WTC11 (cell line): Measurements from ENCODE around the gene FCHO1. TPM values are rescaled to one million over a fixed set of nuclear protein-coding genes. Genes with fewer than 3 reads are reported as not detected.

ENCODE experiments used
- ATAC-seq: fragments of 200-7000 bp; cut with Tn5 transposase; 2 replicates; pipeline ENCODE4 v1.10.0; 2021; ENCODE audit warnings: mild to moderate bottlenecking, moderate library complexity
- CTCF ChIA-PET: fragments of 300-600 bp; sonication (Branson Sonifier 250); formaldehyde crosslinking; loops from one replicate; lab custom pipeline; 2021; ENCODE audit warnings: antibody characterized with exemption; lab: Charles Lee
- POLR2A ChIA-PET: fragments of 350-600 bp; sonication (Branson Sonifier 250); formaldehyde crosslinking; loops from one replicate; lab custom pipeline; 2021; ENCODE audit warnings: antibody characterized with exemption; lab: Charles Lee
- DNase-seq: peaks from one replicate; pipeline ENCODE4 v3.0.0; 2021; ENCODE audit warnings: low spot score
- H3K27ac Mint-ChIP-seq: 2 replicates; pipeline ENCODE4 v1.8.0; 2021; ENCODE audit warnings: mixed read lengths
- H3K27me3 Mint-ChIP-seq: 2 replicates; pipeline ENCODE4 v1.8.0; 2021; ENCODE audit warnings: low read depth, mild to moderate bottlenecking, moderate library complexity, mixed read lengths
- H3K36me3 Mint-ChIP-seq: 2 replicates; pipeline ENCODE4 v1.8.0; 2021; ENCODE audit warnings: mixed read lengths
- H3K4me1 Mint-ChIP-seq: 2 replicates; pipeline ENCODE4 v1.8.0; 2022; ENCODE audit warnings: mixed read lengths
- H3K4me3 Mint-ChIP-seq: 2 replicates; pipeline ENCODE4 v1.8.0; 2021; ENCODE audit warnings: mild to moderate bottlenecking, moderate library complexity, mixed read lengths
- H3K9me3 Mint-ChIP-seq: 2 replicates; pipeline ENCODE4 v1.8.0; 2021; ENCODE audit warnings: mixed read lengths
- CREB1 ChIP-seq: sonication (generic); formaldehyde crosslinking; IDR thresholded peaks from 2 replicates; pipeline ENCODE4 v1.8.0; 2023; ENCODE audit warnings: mild to moderate bottlenecking, missing genetic modification reagents
- ESRRA ChIP-seq: sonication (generic); formaldehyde crosslinking; IDR thresholded peaks from 2 replicates; pipeline ENCODE4 v1.8.1; 2022; ENCODE audit warnings: mild to moderate bottlenecking, missing genetic modification reagents, borderline replicate concordance
- FOXP1 ChIP-seq: sonication (generic); formaldehyde crosslinking; IDR thresholded peaks from 2 replicates; pipeline ENCODE4 v1.8.0; 2022; ENCODE audit warnings: missing genetic modification reagents, mild to moderate bottlenecking, moderate library complexity, borderline replicate concordance
- HMGA2 ChIP-seq: fragments of 250-450 bp; sonication (Bioruptor Pico); IDR thresholded peaks from 2 replicates; pipeline ENCODE4 v1.4.0; 2021; ENCODE audit warnings: mild to moderate bottlenecking, moderate library complexity
- JAZF1 ChIP-seq: fragments of 250-450 bp; sonication (Bioruptor Pico); IDR thresholded peaks from 2 replicates; pipeline ENCODE4 v1.9.0; 2021; ENCODE audit warnings: moderate library complexity, mild to moderate bottlenecking, inconsistent platforms
- KAT7 ChIP-seq: sonication (generic); formaldehyde crosslinking; IDR thresholded peaks from 2 replicates; pipeline ENCODE4 v1.8.1; 2023; ENCODE audit warnings: missing genetic modification reagents, mild to moderate bottlenecking, borderline replicate concordance
- NFYB ChIP-seq: sonication (generic); formaldehyde crosslinking; conservative IDR thresholded peaks from 2 replicates; pipeline ENCODE4 v1.8.0; 2022; ENCODE audit warnings: low read depth, missing genetic modification reagents
- NR3C1 ChIP-seq: sonication (generic); formaldehyde crosslinking; conservative IDR thresholded peaks from 2 replicates; pipeline ENCODE4 v1.8.1; 2023; ENCODE audit warnings: low read depth, mild to moderate bottlenecking, missing genetic modification reagents
- SOX15 ChIP-seq: fragments of 250-450 bp; sonication (Bioruptor Pico); IDR thresholded peaks from 2 replicates; pipeline ENCODE4 v1.9.0; 2021; ENCODE audit warnings: mild to moderate bottlenecking
- TP53 ChIP-seq: sonication (generic); formaldehyde crosslinking; IDR thresholded peaks from 2 replicates; pipeline ENCODE4 v1.8.1; 2023; ENCODE audit warnings: mild to moderate bottlenecking, missing genetic modification reagents
- ZNF121 ChIP-seq: sonication (generic); formaldehyde crosslinking; IDR thresholded peaks from 2 replicates; pipeline ENCODE4 v1.8.0; 2023; ENCODE audit warnings: missing genetic modification reagents
- ZNF219 ChIP-seq: sonication (generic); formaldehyde crosslinking; IDR thresholded peaks from 2 replicates; pipeline ENCODE4 v1.8.0; 2023; ENCODE audit warnings: missing genetic modification reagents, mild to moderate bottlenecking, borderline replicate concordance
- ZNF671 ChIP-seq: fragments of 250-450 bp; sonication (Bioruptor Pico); IDR thresholded peaks from 2 replicates; pipeline ENCODE4 v1.8.0; 2021; ENCODE audit warnings: mild to moderate bottlenecking
- total RNA-seq: library from RNA; stranded (reverse); gene quantifications from 3 replicates; pipeline ENCODE4 v1.2.3, GENCODE V29; 2021
- TF ChIP-seq, protein P1 (sequence below): sonication (generic); formaldehyde crosslinking; IDR thresholded peaks from 2 replicates; pipeline ENCODE4 v1.8.1; 2022; ENCODE audit warnings: mild to moderate bottlenecking, moderate library complexity, missing genetic modification reagents
- TF ChIP-seq, protein P2 (sequence below): sonication (generic); formaldehyde crosslinking; IDR thresholded peaks from 2 replicates; pipeline ENCODE4 v1.8.1; 2023; ENCODE audit warnings: mild to moderate bottlenecking, missing genetic modification reagents, moderate library complexity
- TF ChIP-seq, protein P3 (sequence below): sonication (generic); formaldehyde crosslinking; IDR thresholded peaks from 2 replicates; pipeline ENCODE4 v1.8.1; 2022; ENCODE audit warnings: mild to moderate bottlenecking, missing genetic modification reagents, moderate library complexity, borderline replicate concordance
- TF ChIP-seq, protein P4 (sequence below): sonication (generic); formaldehyde crosslinking; IDR thresholded peaks from 2 replicates; pipeline ENCODE4 v1.8.1; 2022; ENCODE audit warnings: missing genetic modification reagents, borderline replicate concordance

Gene FCHO1
- total RNA-seq, 1 experiment from 2014 or later, result 26.8 TPM

DNA sequence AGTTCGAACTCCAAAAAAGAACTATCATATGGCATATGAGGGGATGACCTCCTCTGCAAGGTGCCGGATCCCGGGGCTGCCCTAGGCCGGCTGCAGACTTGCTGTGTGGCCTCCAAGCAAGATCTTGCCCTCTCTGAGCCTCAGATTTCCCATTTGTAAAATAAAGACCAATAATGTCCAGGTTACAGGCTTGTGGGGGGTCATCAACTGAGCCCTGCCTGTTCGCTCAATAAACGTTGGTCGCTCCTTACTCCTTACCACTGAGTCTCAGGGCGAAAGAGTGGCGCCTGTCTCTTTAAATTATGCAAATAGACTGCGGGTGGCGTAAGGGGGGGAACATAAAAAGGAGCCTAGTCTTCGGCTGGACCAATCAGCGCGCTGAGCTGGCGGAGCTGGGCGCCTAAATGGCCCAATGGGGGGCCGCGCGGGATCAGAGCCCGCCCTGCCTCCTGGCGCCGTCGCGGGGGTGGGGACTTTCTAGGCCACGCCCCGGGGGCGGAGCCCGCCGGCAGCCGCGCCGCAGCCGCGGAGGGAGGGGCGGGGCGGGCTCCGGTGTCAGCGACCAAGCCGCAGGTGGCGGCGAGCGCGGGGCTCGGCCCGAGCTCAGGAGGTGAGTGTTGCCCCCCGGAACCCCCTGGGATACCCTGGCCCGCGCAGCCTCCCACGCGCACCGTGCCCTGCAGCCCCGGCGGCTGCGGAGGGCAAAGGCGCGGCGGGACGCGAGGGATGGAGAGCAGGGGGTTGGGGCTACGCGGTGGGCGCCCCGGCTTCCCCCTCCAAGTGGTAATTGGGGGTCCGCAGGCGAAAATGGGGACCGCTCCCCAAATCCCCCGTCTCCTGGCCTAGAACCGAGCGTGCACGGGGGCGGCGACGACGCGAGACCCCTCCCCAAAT lies 3.8 kb upstream of the FCHO1 start (continued):
- TF ChIP-seq ZNF219, result no peak
- TF ChIP-seq ESRRA (CRISPR knock-in tag), result no peak
- peak; percentile 92 for TF ChIP-seq NFYB
- no peak for TF ChIP-seq SOX15 (CRISPR knock-in tag)
- TF ChIP-seq, protein P1, sequence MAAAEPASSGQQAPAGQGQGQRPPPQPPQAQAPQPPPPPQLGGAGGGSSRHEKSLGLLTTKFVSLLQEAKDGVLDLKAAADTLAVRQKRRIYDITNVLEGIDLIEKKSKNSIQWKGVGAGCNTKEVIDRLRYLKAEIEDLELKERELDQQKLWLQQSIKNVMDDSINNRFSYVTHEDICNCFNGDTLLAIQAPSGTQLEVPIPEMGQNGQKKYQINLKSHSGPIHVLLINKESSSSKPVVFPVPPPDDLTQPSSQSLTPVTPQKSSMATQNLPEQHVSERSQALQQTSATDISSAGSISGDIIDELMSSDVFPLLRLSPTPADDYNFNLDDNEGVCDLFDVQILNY (CRISPR knock-in tag), result peak; percentile 35; the same call in 1 of the 2 replicates
- no peak for TF ChIP-seq TP53 (CRISPR knock-in tag)
- no peak for TF ChIP-seq ZNF121 (CRISPR knock-in tag)
- TF ChIP-seq, all 79 proteins: peak for 4

DNA sequence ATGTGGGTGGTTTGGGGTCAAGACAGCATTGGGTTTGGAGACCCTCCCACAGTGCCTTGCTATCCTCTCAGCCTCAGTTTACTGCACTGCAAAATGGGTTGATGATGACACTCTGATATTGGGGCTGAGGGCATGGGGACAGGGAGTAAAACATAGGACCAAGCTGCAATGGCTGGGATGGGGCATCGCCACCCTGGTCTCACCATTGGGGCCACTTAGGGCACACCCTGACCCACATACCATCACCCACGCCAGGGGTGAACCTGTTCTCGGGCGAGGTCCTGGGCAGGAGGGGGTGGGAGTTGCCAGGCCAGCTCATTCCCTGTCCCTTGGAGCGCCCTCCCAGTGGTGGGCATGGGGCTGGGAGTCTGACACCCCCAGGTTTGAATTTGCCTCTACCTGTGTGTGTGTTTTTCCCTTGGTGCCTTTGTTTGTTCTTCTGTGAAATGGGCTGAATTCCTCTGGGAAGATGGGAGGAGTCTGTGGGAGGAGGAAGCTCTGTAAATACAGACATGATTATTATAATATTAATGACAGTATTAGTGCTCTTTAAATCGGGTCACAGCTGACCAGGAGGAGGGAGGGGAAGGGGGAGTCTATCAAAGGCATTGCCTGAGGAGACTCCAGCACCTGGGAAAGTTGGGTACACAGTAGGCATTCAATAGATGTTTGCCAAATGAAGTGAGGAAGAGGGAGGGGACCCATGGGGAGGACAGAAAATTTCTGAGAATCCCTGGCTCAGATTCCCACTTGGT lies 2.2 kb upstream of the FCHO1 start:
- TF ChIP-seq, protein P2, sequence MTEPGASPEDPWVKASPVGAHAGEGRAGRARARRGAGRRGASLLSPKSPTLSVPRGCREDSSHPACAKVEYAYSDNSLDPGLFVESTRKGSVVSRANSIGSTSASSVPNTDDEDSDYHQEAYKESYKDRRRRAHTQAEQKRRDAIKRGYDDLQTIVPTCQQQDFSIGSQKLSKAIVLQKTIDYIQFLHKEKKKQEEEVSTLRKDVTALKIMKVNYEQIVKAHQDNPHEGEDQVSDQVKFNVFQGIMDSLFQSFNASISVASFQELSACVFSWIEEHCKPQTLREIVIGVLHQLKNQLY (CRISPR knock-in tag), result no peak
- no peak for TF ChIP-seq CREB1 (CRISPR knock-in tag)
- no peak for TF ChIP-seq KAT7 (CRISPR knock-in tag)
- TF ChIP-seq, protein P3, sequence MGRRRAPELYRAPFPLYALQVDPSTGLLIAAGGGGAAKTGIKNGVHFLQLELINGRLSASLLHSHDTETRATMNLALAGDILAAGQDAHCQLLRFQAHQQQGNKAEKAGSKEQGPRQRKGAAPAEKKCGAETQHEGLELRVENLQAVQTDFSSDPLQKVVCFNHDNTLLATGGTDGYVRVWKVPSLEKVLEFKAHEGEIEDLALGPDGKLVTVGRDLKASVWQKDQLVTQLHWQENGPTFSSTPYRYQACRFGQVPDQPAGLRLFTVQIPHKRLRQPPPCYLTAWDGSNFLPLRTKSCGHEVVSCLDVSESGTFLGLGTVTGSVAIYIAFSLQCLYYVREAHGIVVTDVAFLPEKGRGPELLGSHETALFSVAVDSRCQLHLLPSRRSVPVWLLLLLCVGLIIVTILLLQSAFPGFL (CRISPR knock-in tag), result no peak
- no peak for TF ChIP-seq FOXP1 (CRISPR knock-in tag)
- no peak for TF ChIP-seq HMGA2 (CRISPR knock-in tag)
- TF ChIP-seq, protein P1 (CRISPR knock-in tag), result no peak
- TF ChIP-seq JAZF1 (CRISPR knock-in tag), result no peak
- no peak for TF ChIP-seq ZNF671 (CRISPR knock-in tag)
- TF ChIP-seq NR3C1, result no peak
- TF ChIP-seq, protein P4, sequence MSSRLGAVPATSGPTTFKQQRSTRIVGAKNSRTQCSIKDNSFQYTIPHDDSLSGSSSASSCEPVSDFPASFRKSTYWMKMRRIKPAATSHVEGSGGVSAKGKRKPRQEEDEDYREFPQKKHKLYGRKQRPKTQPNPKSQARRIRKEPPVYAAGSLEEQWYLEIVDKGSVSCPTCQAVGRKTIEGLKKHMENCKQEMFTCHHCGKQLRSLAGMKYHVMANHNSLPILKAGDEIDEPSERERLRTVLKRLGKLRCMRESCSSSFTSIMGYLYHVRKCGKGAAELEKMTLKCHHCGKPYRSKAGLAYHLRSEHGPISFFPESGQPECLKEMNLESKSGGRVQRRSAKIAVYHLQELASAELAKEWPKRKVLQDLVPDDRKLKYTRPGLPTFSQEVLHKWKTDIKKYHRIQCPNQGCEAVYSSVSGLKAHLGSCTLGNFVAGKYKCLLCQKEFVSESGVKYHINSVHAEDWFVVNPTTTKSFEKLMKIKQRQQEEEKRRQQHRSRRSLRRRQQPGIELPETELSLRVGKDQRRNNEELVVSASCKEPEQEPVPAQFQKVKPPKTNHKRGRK (CRISPR knock-in tag), result no peak
- no peaks in the 10 kb centered on the region for H3K36me3 Mint-ChIP-seq
- H3K9me3 Mint-ChIP-seq, result no peaks in the 10 kb centered on the region
- DNase-seq (no peak), ATAC-seq (no peak)
- H3K27ac Mint-ChIP-seq, result no peak overlapping the region; the same call in 1 of the 2 replicates
- H3K4me3 Mint-ChIP-seq, result peak overlapping the region; percentile 66
- peaks cover 12% of the 10 kb centered on the region for H3K27me3 Mint-ChIP-seq
- POLR2A ChIA-PET, result no interaction called here
- CTCF ChIA-PET, result interaction anchor here (0.6 to 2.7 kb wide), 5 partner anchors 18 to 159 kb away, joined by 3 to 11 read pairs (median 4); no protein-coding TSS in a partner anchor
- H3K4me1 Mint-ChIP-seq, result peaks cover 12% of the 10 kb centered on the region
